Ascending aorta (tissue), 2 donors: Measurements from ENCODE around the gene DDX10. TPM values are rescaled to one million over a fixed set of nuclear protein-coding genes. Genes with fewer than 3 reads are reported as not detected.

Experiments
- DNase-seq, 2 donors: peaks; one replicate each; pipeline ENCODE4 v3.0.0-alpha.2; 2019; ENCODE audit warnings: low spot score in 2 of 2
- H3K27ac ChIP-seq, 2 donors: fragments of 200-600 bp; sonication (generic); one replicate each; pipeline ENCODE4 v1.5.1; 2016 to 2017; ENCODE audit warnings: mild to moderate bottlenecking in 1 of 2
- H3K27me3 ChIP-seq: fragments of 200-600 bp; sonication (generic); one replicate; pipeline ENCODE4 v1.5.1; 2017
- H3K36me3 ChIP-seq, 2 donors: fragments of 200-600 bp; sonication (generic); one replicate each; pipeline ENCODE4 v1.5.1; 2016
- H3K4me1 ChIP-seq, 2 donors: fragments of 200-600 bp; sonication (generic); one replicate each; pipeline ENCODE4 v1.5.1; 2016 to 2017; ENCODE audit warnings: mild to moderate bottlenecking in 1 of 2
- H3K4me3 ChIP-seq, 2 donors: fragments of 200-600 bp; sonication (generic); one replicate each; pipeline ENCODE4 v1.5.1; 2016 to 2017; ENCODE audit warnings: mild to moderate bottlenecking in 1 of 2
- H3K9me3 ChIP-seq, 2 donors: fragments of 200-600 bp; sonication (generic); one replicate each; pipeline ENCODE4 v1.5.1; 2016
- intact Hi-C: fragments of 100-400 bp; cut with DNase I; formaldehyde crosslinking; loops from one replicate; pipeline ENCODE4 v1.15.1; 2023
- total RNA-seq: library from RNA; depleted of rRNA; stranded (reverse); fragments of >200 nt; gene quantifications from one replicate; pipeline ENCODE4 v1.1.0, GENCODE V29; 2016
- TF ChIP-seq, protein P1 (sequence below), 3 experiments: fragments of 200-600 bp in 2 of 3; fragments of 450-650 bp in 1 of 3; sonication (generic) in 2 of 3; IDR thresholded peaks; one replicate each; pipeline ENCODE4 v1.5.1; 2016 to 2019; ENCODE audit warnings: antibody characterized with exemption in 3 of 3, mild to moderate bottlenecking in 1 of 3, moderate library complexity in 1 of 3

The DDX10 gene
- total RNA-seq, 1 donor from 2014 or later, result 21.9 TPM

- Histone ChIP-seq H3K27ac (no peak overlapping the region), H3K4me3 (no peak overlapping the region), H3K27me3 (no peaks in the 10 kb centered on the region), H3K36me3 (peaks cover 26 to 51% of the 10 kb centered on the region in 2 donors), H3K4me1 (no peaks in the 10 kb centered on the region), H3K9me3 (peaks cover 3 to 15% of the 10 kb centered on the region in 2 donors)
- TF ChIP-seq, protein P1, sequence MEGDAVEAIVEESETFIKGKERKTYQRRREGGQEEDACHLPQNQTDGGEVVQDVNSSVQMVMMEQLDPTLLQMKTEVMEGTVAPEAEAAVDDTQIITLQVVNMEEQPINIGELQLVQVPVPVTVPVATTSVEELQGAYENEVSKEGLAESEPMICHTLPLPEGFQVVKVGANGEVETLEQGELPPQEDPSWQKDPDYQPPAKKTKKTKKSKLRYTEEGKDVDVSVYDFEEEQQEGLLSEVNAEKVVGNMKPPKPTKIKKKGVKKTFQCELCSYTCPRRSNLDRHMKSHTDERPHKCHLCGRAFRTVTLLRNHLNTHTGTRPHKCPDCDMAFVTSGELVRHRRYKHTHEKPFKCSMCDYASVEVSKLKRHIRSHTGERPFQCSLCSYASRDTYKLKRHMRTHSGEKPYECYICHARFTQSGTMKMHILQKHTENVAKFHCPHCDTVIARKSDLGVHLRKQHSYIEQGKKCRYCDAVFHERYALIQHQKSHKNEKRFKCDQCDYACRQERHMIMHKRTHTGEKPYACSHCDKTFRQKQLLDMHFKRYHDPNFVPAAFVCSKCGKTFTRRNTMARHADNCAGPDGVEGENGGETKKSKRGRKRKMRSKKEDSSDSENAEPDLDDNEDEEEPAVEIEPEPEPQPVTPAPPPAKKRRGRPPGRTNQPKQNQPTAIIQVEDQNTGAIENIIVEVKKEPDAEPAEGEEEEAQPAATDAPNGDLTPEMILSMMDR (IDR thresholded peaks at IDR 0.05), result no peak
- intact Hi-C loops, result no loop called here
- DNase-seq, result no peak
Measured at GRCh38 chr11:108703916-108704315, 39.0 kb downstream of the DDX10 start.

DNA sequence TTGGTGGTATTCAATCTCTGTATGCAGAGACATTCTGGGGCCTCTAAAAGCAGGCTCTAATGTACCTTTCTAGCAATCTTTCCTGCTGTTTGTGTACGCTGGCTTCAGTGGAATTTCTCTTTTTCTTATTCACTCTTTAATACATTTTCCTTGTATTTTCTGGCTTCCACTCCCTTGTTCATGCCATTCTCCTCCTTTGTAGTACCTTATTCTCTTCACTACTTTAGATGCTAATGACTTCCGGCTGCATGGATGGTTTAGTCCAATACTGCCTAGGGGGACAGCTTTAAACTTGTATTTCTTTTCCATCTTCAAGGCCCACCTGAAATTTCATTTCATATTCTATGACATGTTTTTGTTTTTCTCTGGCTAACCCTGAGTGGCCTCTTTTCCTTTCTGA is 40.2 kb downstream of the DDX10 start:
- no peak overlapping the region for H3K27ac ChIP-seq
- TF ChIP-seq, protein P1 (IDR thresholded peaks at IDR 0.05), result no peak
- H3K4me1 ChIP-seq, result no peaks in the 10 kb centered on the region
- H3K36me3 ChIP-seq, result peaks cover 27 to 57% of the 10 kb centered on the region in 2 donors
- no peaks in the 10 kb centered on the region for H3K27me3 ChIP-seq
- H3K9me3 ChIP-seq, result peaks cover 3 to 19% of the 10 kb centered on the region in 2 donors
- H3K4me3 ChIP-seq, result no peak overlapping the region
- intact Hi-C loops, result no loop called here
- DNase-seq, result no peak

- intact Hi-C loops, result no loop called here
Measured at GRCh38 chr11:108708173-108708572, 43.3 kb downstream of the DDX10 start.

GRCh38 chr11:108709741-108710140 is 44.9 kb downstream of the DDX10 start:
- intact Hi-C loops, result no loop called here
- H3K4me3 ChIP-seq, result no peak overlapping the region
- H3K27me3 ChIP-seq, result no peaks in the 10 kb centered on the region
- DNase-seq, result no peak
- peaks cover 36 to 70% of the 10 kb centered on the region in 2 donors for H3K36me3 ChIP-seq
- no peak overlapping the region for H3K27ac ChIP-seq
- H3K9me3 ChIP-seq, result peaks cover 3 to 35% of the 10 kb centered on the region in 2 donors
- TF ChIP-seq, protein P1 (IDR thresholded peaks at IDR 0.05), result no peak
- no peaks in the 10 kb centered on the region for H3K4me1 ChIP-seq

More at GRCh38 chr11:108708173-108708572, 43.3 kb downstream of the DDX10 start:
- Histone ChIP-seq H3K9me3 (peaks cover 3 to 35% of the 10 kb centered on the region in 2 donors), H3K4me3 (no peak overlapping the region), H3K4me1 (no peaks in the 10 kb centered on the region), H3K27me3 (no peaks in the 10 kb centered on the region), H3K27ac (no peak overlapping the region), H3K36me3 (peaks cover 34 to 73% of the 10 kb centered on the region in 2 donors)
- no peak for DNase-seq
- TF ChIP-seq, protein P1 (IDR thresholded peaks at IDR 0.05), result no peak

DNA sequence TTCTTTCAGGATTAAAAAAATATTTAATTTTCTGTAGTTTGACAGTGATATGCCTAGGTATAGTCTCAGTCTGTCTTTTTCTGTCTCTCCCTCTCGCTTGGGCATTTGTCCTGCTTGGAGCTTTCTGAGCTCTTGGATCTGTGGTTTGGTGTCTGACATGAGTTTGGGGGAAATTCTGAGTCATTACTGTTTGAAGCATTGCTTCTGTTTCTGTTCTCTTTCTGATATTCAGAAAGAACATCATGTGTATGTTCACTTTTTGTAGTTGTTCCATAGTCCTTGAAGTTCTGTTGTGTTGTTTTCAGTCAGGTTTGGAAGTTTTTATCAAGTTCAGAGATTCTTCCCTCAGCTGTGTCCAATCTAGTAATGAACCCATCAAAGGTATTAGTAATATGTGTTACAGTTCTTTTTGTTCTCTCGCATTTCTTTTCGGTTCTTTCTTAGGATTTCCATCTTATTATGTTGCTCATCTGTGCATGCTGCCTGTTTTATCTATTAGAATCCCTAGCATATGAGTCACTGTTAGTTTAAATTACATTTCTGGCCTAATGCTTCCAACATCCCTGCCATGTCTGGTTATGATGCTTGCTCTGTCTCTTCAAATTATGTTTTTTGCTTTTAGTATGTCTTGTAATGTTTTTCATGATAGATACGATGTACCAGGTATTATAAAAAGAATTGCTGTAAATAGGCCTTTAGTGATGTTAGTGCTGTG is 48.4 kb downstream of the DDX10 start:
- Histone ChIP-seq H3K36me3 (peaks cover 22 to 47% of the 10 kb centered on the region in 2 donors), H3K27me3 (no peaks in the 10 kb centered on the region), H3K4me3 (no peak overlapping the region), H3K4me1 (no peaks in the 10 kb centered on the region), H3K9me3 (peaks cover 3 to 26% of the 10 kb centered on the region in 2 donors), H3K27ac (no peak overlapping the region)
- TF ChIP-seq, protein P1 (IDR thresholded peaks at IDR 0.05), result no peak
- intact Hi-C loops, result no loop called here
- DNase-seq, result no peak
